ENCODE measurements around the gene OSBP2.

DNA sequence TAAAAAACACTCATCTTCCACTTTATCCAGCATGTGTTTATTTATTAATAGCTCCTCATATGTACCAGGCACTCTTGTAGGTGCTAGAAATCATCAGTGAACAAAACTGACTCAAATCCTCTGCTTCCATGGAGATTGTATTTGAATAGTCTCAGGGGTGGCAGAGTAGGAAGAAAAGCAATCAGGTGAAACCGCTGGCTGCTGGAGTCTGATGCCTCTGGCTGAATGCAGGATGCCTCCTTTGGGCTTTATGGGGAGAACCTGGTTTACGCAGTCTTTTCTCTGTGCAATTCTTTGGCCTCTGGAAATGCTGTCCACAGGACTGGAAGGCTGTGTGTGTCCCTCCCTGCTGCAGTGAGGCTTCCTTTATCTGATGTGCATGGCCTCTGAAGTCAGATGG is 12.8 kb upstream of the OSBP2 start:
- TF ChIP-seq, protein P1, sequence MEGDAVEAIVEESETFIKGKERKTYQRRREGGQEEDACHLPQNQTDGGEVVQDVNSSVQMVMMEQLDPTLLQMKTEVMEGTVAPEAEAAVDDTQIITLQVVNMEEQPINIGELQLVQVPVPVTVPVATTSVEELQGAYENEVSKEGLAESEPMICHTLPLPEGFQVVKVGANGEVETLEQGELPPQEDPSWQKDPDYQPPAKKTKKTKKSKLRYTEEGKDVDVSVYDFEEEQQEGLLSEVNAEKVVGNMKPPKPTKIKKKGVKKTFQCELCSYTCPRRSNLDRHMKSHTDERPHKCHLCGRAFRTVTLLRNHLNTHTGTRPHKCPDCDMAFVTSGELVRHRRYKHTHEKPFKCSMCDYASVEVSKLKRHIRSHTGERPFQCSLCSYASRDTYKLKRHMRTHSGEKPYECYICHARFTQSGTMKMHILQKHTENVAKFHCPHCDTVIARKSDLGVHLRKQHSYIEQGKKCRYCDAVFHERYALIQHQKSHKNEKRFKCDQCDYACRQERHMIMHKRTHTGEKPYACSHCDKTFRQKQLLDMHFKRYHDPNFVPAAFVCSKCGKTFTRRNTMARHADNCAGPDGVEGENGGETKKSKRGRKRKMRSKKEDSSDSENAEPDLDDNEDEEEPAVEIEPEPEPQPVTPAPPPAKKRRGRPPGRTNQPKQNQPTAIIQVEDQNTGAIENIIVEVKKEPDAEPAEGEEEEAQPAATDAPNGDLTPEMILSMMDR (IDR thresholded peaks at IDR 0.05): no peak
- TF ChIP-seq POLR2A (IDR thresholded peaks at IDR 0.05): no peak
